NCI-H2196 (cell line): Measurements from ENCODE around the gene A3GALT2.

ENCODE experiments used
- DNase-seq: peaks from one replicate; lab custom pipeline; 2025; ENCODE audit not compliant: unreplicated experiment; lab: John Stamatoyannopoulos, UW

Gene A3GALT2

GRCh38 chr1:33332881-33333280, 12.0 kb upstream of the A3GALT2 start:
- peak; percentile 42 for DNase-seq

GRCh38 chr1:33332357-33332789, 11.5 kb upstream of the A3GALT2 start:
- DNase-seq: peak; percentile 66

- DNase-seq: no peak
Observed at GRCh38 chr1:33331444-33332356, 10.8 kb upstream of the A3GALT2 start.

GRCh38 chr1:33330906-33331305, 10.0 kb upstream of the A3GALT2 start:
- no peak for DNase-seq

- no peak for DNase-seq
Observed at GRCh38 chr1:33330361-33330890, 9.5 kb upstream of the A3GALT2 start.

GRCh38 chr1:33329600-33330305, 8.9 kb upstream of the A3GALT2 start:
- no peak for DNase-seq

- no peak for DNase-seq
Observed at GRCh38 chr1:33328817-33329216, 7.9 kb upstream of the A3GALT2 start.

GRCh38 chr1:33327587-33328325, 6.9 kb upstream of the A3GALT2 start:
- DNase-seq: peak; percentile 91

- DNase-seq: no peak
Observed at GRCh38 chr1:33326785-33327184, 5.9 kb upstream of the A3GALT2 start.

GRCh38 chr1:33324677-33325575, 4.0 kb upstream of the A3GALT2 start:
- DNase-seq: no peak

- DNase-seq: no peak
Observed at GRCh38 chr1:33323663-33324477, 3.0 kb upstream of the A3GALT2 start.

GRCh38 chr1:33322870-33323585, 2.1 kb upstream of the A3GALT2 start:
- DNase-seq: no peak

GRCh38 chr1:33322109-33322508, 1.2 kb upstream of the A3GALT2 start:
- no peak for DNase-seq

GRCh38 chr1:33321178-33321577, 280 bp upstream of the A3GALT2 start:
- DNase-seq: no peak

GRCh38 chr1:33319949-33320618, 814 bp downstream of the A3GALT2 start:
- no peak for DNase-seq

- no peak for DNase-seq
Observed at GRCh38 chr1:33319186-33319948, 1.5 kb downstream of the A3GALT2 start.

GRCh38 chr1:33317946-33318345, 3.0 kb downstream of the A3GALT2 start:
- DNase-seq: no peak
